HG03066 (cell line): ENCODE measurements around the gene TXNL4B.

Experiments used
- ATAC-seq: cut with Tn5 transposase; IDR thresholded peaks from one replicate; pipeline ENCODE4 v1.9.1; 2021; ENCODE audit warnings: low read depth; ENCODE audit not compliant: unreplicated experiment

Gene TXNL4B

DNA sequence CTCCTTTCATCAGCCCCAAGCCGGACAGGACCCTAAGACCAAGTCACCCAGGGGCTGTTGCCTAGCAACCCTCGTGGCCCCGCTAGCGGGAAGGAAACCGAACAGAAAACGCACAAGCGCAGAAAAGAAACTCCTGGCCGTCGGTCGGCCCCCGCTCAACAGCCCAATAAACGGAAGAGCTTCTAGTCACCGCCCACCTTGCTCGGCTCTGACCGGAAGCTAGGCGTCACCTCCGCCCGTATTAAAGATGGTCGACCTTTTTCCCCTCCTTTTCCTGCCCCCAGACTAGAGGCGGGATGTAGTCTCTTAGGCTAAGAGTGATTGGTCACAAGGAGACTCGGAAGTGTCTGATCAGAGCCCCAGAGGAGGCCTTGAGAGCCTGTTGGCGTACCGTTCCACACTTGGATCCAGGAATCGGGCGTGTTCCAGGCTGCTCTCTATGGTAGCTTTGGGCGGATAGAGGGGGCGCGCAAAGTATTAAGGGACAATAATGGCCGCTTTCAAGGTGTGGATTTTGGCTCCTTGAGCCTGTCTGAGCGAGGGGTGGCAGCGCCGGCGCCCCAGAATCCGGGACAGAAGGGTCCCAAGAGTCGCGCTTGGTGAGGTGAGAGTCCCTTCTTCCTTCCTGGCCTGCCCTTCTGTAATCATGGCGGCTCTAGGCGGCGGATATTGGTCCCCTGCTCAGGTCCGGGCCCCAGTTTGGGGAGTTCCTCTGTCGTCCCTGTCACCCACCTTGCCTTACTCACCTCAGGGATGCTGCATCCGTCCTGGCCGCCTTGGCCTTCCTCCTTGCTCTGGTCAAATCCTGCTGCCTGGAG, at the start of gene TXNL4B, which contains the start of gene DHX38:
Gene TXNL4B, minus strand, starts transcription at position 173 of the 818 bp plus-strand sequence. CDS start 2,871 bp downstream, outside the sequence.
Gene DHX38, plus strand, starts transcription at position 400 of the 818 bp plus-strand sequence. CDS start 2,311 bp downstream, outside the sequence.
- peak; percentile 98 for ATAC-seq

DNA sequence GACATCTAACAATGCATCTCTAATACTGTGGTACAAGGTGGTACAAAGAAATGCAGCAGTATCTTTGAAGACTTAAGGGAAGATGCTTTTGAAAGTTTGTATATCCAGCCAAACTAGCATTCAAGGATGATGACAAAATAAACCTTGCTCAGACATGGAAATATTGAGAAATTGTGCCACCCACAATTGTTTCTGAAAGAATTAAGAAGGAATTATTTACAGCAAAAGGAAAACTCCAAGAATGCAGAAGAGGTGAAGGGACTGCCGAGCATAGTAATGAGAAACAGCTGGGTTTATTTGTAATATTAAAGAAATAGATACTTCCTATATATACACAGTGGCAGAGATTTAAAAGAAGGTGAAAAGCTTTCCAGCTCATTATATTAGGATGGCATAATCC, 49.1 kb upstream of the TXNL4B start:
- no peak for ATAC-seq

DNA sequence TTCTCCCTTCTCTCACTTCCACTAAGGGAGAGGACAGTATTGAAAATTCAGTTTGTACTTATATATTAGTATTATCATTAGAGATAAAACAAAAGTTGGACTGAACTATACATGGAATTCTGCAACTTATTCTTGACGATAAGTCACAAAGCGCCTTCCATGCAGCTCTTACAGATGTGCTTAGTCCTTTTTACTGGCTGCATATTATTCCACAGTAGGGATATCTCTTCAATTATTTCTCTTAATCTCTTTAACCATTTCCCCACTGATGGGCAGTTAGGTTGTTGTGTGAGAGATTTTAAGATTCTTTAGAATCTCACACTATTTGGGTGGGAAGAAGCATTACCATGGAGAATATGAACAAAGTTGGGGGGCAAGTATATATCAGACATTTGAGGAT, 46.5 kb upstream of the TXNL4B start:
- no peak for ATAC-seq

DNA sequence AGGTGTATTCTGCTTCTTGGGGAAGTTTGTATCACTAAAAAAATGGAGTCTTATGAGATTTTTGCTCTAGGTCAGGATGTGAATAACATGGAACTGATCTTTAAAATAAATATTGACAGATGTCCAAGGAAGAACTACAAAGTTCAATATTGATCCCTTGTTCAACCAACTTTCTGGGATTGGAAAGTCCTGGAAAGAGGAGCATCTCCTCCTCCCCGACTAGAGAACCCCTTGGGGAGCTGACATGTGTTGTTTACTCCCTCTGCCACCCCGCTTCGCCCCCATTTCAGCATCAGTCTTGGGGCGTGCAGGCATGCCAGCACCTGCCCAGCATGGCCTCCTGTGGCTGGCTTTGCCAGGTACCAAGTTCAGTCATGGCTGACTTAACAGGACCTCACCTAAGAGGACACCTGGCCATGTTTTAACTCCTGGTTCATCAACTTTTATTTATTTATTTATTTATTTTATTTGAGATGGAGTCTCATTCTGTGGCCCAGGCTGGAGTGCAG, 44.7 kb upstream of the TXNL4B start:
- ATAC-seq = no peak

DNA sequence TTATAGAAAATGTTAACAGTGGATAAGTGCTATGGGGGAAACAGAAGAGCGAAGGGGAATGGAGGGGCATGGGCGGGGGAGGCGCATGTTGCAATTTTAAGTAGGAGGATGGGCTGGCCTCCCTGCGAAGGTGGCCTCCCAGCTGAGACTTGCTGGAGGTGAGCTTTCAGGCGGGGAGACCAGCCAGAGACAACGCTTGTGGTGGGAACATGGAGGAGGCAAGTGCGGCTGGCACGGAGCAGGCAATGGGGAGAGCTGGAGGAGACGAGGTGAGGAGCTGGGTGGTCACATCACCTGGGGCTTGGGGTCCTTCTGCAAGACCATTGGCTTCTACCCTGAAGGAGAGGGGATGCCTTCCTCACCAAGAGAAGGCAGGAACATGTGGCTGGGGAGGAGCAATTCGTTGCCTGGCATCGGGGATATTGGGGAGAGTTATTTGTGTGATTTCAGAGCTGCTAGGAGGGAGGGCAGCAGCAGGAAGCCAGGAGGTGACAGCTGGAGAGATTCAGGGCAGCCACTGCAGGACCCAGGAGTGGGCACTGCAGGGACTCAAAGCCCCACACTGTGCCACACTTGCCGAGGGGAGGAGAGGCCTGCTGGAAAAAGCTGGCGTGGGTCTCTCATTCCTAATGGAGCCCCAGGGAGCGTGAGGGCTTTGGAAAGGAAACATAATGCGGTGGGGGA, 44.1 kb upstream of the TXNL4B start:
- ATAC-seq = no peak

DNA sequence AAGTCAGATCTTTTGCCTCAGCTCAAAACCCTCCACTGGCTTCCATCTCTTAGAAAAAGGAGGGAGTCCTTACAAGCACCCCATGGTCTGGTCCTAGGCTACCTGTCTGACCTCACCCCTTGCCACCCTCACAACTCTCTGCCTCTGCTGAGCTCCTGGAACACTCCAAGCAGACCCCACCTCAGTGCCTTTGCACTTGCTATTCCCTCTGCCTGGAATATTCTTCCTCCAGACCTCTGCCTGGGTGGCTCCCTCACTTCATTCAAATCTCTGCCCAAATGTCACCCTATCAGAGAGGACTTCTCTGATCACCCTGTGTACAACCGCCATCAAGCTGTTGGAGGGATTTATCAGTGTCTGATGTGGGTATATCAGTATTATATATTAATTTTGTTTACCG, 41.1 kb upstream of the TXNL4B start:
- no peak for ATAC-seq

DNA sequence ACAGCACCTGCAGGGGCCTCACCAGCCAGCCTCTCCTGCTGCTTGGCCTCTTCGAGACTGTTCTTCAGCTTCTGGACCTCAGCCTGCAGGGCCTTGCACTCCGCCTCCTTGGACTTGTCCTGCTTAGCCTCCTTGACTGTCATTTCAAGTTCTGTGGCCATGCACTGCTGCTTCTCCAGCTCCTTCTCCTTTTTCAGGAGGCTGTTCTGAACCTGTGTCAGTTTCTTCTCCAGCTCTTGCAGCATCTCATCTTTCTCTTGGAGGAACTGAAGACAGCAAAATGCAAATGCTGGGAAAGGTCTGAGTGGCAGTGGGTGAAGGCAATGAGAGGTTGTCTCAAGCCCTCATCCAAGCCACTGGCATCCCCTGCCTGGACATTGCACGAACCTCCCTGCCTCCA, 39.3 kb upstream of the TXNL4B start:
- ATAC-seq = no peak

DNA sequence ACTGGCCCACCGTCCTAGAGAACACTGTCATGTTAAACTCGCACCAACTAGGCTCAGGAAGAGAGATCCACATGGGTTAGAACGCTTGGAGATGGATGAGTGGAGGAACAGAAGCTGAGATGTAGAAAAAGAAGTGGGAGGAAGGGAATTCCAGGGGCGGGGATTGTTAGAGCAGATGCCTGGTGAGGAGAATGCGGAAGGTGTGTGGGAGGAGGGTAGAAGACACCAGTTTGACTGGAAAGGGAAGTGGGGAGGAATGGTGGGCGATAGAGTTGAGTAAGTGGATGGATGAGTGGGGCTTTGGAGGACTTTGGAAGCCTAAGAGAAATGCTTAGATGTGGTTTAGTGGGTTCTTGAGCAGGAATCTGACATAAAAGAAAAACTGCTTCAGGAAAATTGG, 37.6 kb upstream of the TXNL4B start:
- ATAC-seq = no peak

DNA sequence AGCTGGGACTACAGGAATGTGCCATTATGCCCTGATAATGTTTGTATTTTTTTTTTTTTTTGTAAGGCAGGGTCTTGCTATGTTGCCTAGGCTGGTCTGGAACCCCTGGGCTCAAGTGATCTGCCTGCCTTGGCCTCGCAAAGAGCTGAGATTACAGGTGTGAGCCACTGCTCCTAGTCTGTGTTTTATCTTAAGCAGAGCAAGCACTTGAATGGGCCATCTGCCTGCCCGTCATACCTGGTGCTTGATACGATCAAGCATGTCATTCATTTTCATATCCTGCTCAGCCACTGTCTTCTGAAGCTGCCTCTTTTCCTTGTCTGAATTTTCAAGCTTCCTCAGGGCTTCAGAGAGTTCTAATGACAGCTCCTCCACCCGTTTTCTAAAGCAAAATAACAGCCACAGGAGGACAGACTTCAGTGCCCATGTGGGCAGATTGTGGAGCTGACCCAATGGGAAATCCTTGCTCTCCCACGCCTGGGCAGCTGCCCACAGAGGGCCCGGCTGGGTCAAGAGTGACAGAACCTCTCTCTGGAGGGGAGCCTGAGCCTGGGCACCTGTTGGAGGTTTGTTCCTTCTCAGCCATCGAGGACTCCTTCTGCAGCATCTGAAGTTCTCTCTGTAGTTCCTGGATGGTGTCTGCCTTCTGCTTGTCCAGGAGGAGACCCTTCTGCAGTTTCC, 36.7 kb upstream of the TXNL4B start:
- no peak for ATAC-seq

DNA sequence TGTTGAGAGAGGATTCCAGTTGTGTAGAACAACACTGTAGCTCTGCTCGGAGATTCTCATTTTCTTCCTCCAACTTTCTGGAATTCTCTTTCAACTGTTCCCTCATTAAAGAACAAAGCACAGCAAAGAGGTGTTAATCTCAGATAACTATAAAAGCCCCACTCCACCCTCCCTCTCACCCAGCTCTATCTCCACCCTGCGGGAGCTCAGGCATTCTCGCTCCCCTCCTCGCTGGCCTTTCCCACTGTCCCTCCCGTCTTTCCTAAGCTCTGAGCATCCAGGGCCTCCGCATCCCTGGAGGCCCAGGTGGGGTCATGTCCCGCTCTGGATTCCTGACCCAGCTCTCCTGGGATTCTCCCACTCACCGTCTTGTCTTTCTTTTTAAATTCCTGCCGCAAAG, 35.3 kb upstream of the TXNL4B start:
- ATAC-seq = no peak

DNA sequence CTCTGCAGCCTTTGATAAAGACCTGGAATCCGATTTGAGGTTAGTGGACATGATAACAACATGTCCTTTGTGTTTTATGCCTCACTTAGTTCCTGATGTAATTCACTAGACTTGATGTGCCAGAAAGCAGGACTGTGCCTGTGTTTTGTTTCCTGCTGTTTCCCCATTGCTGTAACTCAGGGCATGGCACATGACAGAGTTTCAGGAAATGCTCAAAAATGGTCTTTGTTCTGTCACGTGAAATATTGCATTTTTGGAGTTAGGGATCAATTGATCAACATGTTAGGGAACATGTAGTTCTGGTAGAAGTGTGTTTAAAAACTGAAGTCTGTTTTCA, 33.0 kb upstream of the TXNL4B start:
- ATAC-seq = no peak

DNA sequence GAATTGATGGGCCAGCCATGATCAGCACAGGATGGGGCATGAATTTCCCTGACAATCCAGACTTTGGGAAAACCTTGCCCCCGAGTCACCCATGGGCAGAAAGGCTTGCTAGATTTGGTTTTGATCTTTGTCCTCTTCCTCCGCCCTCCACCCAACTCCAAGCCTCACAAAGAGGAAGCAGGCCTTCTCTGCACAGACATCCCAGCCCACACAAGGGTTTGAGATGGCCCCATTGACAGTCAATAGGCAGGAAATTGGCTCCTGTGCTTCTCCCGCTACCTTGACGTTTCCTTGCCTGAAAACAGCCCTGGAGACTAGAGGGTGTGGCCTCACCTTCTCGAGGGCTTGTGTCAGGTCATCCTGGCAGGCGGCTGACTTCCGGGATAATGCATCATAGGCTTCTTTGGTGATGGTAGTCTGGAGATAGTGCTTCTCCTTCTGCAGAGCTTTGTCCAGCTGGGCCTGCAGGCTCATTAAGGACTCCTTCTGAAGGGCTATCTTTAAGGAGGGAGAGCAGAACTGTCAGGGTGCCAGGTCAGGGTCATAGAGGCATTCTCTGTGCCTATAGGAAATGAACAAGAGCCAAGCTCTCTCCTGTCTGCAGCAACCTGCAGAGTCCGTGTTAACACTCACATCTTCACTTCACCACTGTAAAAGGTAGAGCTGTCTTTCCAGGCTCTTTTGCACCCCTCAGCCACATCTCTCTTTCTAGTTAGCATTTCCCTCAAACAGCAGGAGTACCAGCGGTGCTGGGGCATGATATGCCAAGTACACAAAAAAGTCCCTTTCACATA, 32.4 kb upstream of the TXNL4B start:
- no peak for ATAC-seq

DNA sequence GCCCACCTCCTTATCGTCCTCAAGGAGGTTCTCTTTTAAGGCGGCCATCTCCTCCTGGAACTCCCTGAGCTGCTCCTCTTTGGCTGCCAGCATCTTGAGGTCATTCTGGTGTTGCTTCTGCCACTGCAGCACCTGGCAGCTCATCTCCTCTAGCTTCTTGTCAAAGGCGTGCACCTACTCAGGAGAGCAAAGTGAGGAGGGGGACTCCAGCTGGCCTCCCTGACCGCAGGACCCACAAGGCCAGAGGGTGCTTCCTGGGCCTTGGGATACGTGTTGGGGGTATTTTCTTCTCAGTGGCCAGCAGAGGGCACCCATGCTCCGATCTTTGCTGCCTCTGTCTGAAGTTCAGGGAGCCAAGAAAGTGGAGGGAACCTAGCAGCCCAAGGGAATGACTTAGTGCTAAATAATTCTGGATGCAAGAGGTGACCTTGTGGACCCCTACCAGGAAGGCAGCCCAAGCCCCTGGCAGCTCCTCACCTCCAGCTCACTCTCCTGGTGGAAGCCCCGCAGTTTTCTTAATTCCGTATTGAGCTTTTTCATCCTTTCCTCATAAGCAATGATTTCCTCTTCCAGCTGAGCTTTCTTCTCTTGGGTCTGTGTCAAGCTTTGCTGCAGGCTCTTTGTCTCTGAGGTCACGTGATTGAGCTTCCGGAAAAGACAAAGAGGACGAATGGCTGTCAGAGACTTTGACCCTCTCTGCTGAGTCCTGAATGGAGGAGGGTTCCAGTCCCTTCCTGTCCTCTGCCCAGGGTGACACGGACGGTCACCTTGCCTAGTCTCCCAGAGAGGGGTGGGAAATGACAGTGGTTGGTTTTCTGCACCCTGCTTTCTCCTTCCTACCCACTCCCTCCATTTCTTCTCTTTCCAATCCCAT, 31.6 kb upstream of the TXNL4B start:
- peak; percentile 74 for ATAC-seq

DNA sequence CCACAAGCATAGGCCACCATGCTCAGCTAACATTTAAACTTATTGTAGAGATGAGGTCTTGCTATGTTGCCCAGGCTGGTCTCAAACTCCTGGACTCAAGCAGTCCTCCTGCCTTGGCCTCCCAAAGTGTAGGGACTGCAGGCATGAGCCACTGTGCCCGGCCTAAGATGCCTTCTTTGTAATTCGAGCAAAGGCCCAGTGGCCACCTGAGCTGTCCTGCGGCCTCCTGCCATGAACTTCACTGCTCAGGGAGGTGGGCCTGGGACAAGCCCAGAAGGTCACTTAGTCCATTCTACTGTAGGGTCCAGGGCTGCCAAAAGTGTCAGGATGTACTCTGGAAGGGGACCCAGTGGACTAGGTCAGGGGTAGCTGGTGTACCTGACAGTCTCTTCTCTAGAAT, 30.7 kb upstream of the TXNL4B start:
- ATAC-seq = no peak

DNA sequence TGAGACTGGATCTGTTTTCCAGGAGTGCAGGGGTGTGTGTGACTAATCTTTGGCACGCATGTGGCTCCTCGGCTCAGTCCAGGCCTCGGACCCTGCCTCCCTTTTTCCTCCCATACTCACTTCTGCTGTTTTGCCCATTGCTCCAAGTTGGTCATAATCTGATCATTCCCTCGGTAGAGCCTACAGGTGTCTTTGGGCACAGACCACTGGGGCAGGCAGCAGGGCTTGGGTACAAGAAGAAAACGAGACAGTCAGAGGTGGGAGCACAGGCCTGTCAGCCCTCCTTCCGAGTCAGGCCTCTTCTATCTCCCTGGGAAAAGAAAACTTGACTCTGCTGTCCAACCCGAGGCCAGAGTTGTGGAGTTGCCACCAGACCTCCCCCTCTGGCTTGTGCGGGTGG, 30.0 kb upstream of the TXNL4B start:
- no peak for ATAC-seq

DNA sequence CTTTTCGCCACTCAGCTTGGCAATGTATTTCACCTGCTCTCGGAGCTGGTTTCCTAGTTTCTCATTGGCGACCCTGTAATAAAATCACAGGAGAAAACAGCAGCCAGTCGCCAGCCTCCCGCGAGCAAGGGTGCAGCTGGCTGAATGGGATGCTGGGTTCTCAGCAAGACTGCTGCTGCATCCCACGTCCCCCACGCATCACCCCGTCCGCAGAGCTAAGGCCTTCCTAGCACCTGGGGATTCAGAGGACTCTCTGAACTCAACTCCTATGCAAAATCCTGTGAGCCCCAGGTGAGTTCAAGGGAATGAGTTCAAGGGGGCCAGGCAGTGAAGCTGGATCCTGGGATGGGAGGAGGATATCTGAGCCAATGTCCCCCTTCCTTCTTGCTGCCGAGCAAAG, 29.5 kb upstream of the TXNL4B start:
- no peak for ATAC-seq

DNA sequence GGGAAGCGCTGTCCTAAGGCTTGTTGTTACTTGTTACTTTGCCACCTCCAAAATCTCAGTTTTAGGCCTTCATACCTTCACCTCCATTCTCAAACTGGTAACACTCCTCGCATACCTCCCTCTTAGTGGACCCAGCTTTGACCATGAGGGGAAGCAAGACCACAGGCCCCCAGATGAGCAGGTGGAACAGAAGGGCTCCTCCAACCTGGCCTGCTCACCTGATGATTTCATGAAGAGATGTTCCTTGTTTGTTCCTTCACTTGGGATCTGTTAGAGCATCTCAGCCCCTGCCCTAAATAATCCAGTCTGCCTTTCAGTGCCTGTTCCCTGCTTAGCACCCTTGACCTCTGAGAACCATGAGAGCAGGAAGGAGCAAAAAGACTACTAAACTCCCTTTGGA, 28.9 kb upstream of the TXNL4B start:
- ATAC-seq = no peak

DNA sequence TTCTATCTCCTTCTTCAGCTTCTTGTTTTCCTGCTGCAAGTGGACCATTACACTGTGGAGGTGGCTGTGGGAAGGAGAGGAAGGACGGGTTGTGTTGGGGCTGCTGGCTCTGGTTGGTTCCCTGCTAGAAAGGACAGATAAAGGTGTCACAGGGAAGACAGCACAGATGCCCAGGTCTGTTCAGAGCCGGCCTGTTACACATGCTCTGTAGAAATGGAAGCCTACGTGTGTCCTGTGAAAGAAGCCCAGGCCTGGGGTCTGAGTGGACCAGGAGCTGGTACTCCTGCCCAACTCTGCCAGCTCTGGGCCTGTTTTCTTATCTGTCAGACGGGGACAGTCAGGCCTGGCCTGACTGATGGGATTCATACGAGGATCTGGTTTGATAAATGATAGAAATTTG, 26.6 kb upstream of the TXNL4B start:
- ATAC-seq = no peak

DNA sequence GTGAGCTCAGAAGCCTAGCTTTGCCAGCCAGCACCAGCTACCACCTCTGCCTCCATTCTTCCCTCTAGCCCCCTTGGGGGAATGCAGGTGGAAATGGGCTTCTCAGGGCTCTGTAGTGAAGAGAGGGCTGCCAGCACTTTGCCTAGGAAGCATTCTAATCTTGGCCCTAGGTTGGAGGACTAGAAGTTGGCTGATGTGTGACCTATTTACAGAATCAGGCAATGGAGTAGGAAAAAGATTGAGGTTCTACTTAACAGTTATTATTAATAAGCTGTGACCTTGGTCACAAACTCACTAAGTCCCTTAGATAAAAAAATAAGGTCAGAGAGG, 20.2 kb upstream of the TXNL4B start:
- ATAC-seq = no peak
